Measurements from ENCODE around the gene STX1B.

The STX1B gene

DNA sequence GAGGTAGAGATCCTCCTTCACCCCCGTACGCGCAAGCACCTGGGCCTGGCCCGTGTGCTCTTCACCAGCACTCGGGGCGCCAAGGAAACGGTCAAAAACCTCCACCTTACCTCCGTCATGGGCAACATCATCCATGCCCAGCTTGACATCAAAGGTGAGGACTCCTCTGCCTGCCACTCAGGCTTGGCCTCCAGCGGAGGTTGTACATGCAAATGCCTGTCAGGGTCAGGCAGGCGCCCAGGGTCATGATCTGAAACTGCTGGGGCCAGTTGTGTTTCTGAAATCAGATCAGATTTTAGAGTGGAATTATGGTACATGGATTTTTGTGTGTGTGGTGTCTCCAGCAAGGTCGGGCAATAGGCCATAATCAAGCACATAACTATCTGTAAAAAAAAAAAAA lies 49.1 kb downstream of the STX1B start:
- TF ChIP-seq TAF1 (IDR thresholded peaks at IDR 0.05; ENCODE audit: borderline replicate concordance, insufficient read depth, low read length) = no peak
- no peak for TF ChIP-seq REST (IDR thresholded peaks at IDR 0.05; ENCODE audit: insufficient read depth in 1 of 2, low read depth in 2 of 2, low read length in 2 of 2)
- TF ChIP-seq POLR2AphosphoS5 (IDR thresholded peaks at IDR 0.05; ENCODE audit: low read depth, low read length) = no peak
- no peak for TF ChIP-seq FOXP2 (optimal IDR thresholded peaks at IDR 0.05; ENCODE audit: borderline replicate concordance, extremely low read depth, extremely low read length, insufficient read depth)
- TF ChIP-seq SIN3A (IDR thresholded peaks at IDR 0.05; ENCODE audit: borderline replicate concordance, insufficient read depth, low read length) = no peak

GRCh38 chr16:30958175-30959079 lies 52.0 kb downstream of the STX1B start:
- no peak for TF ChIP-seq FOXP2 (optimal IDR thresholded peaks at IDR 0.05; ENCODE audit: borderline replicate concordance, extremely low read depth, extremely low read length, insufficient read depth)
- no peak for TF ChIP-seq REST (IDR thresholded peaks at IDR 0.05; ENCODE audit: insufficient read depth in 1 of 2, low read depth in 2 of 2, low read length in 2 of 2)
- no peak for TF ChIP-seq POLR2AphosphoS5 (IDR thresholded peaks at IDR 0.05; ENCODE audit: low read depth, low read length)
- no peak for TF ChIP-seq SIN3A (IDR thresholded peaks at IDR 0.05; ENCODE audit: borderline replicate concordance, insufficient read depth, low read length)
- TF ChIP-seq TAF1 (IDR thresholded peaks at IDR 0.05; ENCODE audit: borderline replicate concordance, insufficient read depth, low read length) = no peak

DNA sequence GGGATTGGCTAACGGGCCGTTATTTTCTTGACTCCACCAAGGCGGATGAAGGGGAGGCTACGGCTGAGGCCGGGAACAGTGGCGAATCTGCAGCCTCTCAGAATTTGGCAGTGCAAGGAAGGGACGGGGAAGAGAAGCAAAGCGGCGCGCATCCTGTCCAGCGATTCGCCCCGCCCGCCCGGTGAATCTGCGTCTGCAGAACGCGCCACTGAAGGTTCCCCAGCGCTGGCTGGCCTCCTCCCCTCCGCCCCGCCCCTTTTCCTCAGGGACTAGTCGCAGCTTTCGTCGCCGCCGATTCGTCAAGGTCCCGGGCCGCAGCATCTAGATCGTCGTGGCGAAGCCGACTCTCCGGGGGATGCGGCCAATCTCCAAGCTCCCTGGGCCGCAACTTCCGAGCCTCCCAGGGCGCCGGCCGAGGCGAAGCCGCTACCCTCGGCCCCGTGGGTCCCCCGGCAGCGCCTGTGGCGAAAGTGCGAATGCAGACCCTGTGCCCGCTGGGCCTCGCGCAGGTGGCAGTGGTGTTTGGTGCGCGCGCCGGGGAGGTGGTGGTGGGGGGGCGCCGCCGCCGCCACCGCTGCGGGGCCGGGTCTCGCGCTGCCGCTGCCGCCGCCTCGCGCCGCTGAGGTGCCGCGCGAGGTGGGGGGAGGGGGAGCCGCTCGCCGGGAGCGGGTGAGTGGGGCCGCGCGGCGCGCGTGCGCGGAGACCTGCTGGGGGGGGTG lies 52.8 kb downstream of the STX1B start, which contains the start of gene SETD1A:
TSS of gene SETD1A (plus strand) at position 299 of the 719 bp plus-strand sequence. CDS start 978 bp downstream, outside the sequence.
- TF ChIP-seq POLR2AphosphoS5 (IDR thresholded peaks at IDR 0.05; ENCODE audit: low read depth, low read length) (no peak), TAF1 (IDR thresholded peaks at IDR 0.05; ENCODE audit: borderline replicate concordance, insufficient read depth, low read length) (no peak), SIN3A (IDR thresholded peaks at IDR 0.05; ENCODE audit: borderline replicate concordance, insufficient read depth, low read length) (no peak), REST (IDR thresholded peaks at IDR 0.05; ENCODE audit: insufficient read depth in 1 of 2, low read depth in 2 of 2, low read length in 2 of 2) (no peak), FOXP2 (optimal IDR thresholded peaks at IDR 0.05; ENCODE audit: borderline replicate concordance, extremely low read depth, extremely low read length, insufficient read depth) (no peak)

DNA sequence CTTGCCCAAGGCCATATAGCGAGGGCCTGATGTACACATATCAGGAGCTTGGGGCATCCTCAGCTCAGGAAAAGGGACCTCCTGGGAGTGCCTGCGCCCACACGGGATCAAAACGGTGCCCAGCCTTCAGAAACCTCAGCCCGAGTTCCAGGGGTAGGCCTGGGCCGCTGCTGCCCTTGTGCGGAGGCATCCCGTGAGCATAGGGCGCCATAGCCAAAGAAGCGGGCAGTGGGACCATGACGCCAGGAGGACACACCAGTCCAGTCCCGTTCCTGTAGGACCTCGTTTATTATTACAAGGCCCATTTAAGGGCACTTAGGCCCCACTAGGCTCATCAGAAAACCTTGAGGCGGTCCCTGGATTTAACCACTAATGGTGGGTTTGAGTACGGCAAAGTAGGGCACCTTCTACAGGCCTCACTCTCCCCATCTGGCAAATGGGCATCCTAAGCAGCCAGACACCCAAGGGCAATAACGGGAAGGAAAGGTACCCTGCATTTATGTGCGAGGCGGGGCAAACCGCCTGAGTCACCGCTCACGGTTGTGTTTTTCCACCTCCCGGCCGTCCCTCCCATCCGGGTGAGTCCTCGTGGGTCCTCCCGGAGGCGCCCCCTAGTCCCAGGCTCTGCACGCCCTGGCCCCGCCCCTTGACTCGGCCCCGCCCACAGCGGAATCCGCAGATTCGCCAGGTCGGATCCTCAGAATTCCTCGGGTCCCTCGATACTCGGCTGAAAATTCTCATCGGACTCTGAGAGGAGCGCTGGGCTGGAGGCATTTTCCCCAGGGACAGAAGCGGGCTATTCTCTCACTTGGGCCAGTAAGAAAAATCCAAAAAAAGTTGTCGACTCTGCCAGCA lies 53.6 kb downstream of the STX1B start:
- TF ChIP-seq TAF1 (IDR thresholded peaks at IDR 0.05; ENCODE audit: borderline replicate concordance, insufficient read depth, low read length) (peak; percentile 58; the same call in 1 of the 2 replicates), SIN3A (IDR thresholded peaks at IDR 0.05; ENCODE audit: borderline replicate concordance, insufficient read depth, low read length) (no peak)

DNA sequence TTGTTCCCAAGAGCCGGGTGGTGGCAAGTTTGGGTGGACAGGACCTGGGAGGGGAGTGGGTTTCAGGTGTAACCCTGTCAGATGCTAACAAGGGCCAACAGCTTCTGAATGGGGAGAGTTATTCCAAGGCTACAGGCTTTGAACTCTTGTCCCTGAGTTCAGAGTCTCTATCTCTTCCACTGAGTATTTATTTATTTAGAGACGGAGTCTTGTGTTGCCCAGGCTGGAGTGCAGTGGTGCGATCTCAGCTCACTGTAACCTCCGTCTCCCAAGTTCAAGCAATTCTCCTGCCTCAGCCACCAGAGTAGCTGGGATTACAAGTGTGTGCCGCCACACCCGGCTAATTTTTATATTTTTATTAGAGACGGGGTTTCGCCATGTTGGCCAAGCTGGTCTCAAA lies 55.4 kb downstream of the STX1B start:
- TF ChIP-seq FOXP2 (optimal IDR thresholded peaks at IDR 0.05; ENCODE audit: borderline replicate concordance, extremely low read depth, extremely low read length, insufficient read depth) (no peak), TAF1 (IDR thresholded peaks at IDR 0.05; ENCODE audit: borderline replicate concordance, insufficient read depth, low read length) (no peak), SIN3A (IDR thresholded peaks at IDR 0.05; ENCODE audit: borderline replicate concordance, insufficient read depth, low read length) (no peak), REST (IDR thresholded peaks at IDR 0.05; ENCODE audit: insufficient read depth in 1 of 2, low read depth in 2 of 2, low read length in 2 of 2) (no peak), POLR2AphosphoS5 (IDR thresholded peaks at IDR 0.05; ENCODE audit: low read depth, low read length) (no peak)
